ENCODE measurements around the gene MISP. TPM values are rescaled to one million over a fixed set of nuclear protein-coding genes. Genes with fewer than 3 reads are reported as not detected.

MISP gene
- total RNA-seq, 1 donor from 2014 or later = not detected

- H3K4me3 ChIP-seq = no peak overlapping the region
- TF ChIP-seq CTCF (IDR thresholded peaks at IDR 0.05) = no peak
- H3K9me3 ChIP-seq = peaks cover 3 to 11% of the 10 kb centered on the region in 2 donors
- DNase-seq (ENCODE audit: low spot score in 2 of 2) = no peak
- no peaks in the 10 kb centered on the region for H3K4me1 ChIP-seq
- H3K36me3 ChIP-seq = no peaks in the 10 kb centered on the region
- H3K27ac ChIP-seq = no peak overlapping the region
- peaks cover 3% of the 10 kb centered on the region for H3K27me3 ChIP-seq
- intact Hi-C loops (cut with DNase I) = no loop called here
These were observed 3.6 kb downstream of the MISP start for GRCh38 chr19:754530-754929.

- H3K27me3 ChIP-seq = peaks cover 3% of the 10 kb centered on the region
- DNase-seq (ENCODE audit: low spot score in 2 of 2) = no peak
- H3K9me3 ChIP-seq = peaks cover 3 to 11% of the 10 kb centered on the region in 2 donors
- intact Hi-C loops (cut with DNase I) = no loop called here
- H3K36me3 ChIP-seq = no peaks in the 10 kb centered on the region
- no peaks in the 10 kb centered on the region for H3K4me1 ChIP-seq
- TF ChIP-seq CTCF (IDR thresholded peaks at IDR 0.05) = no peak
- no peak overlapping the region for H3K27ac ChIP-seq
- no peak overlapping the region for H3K4me3 ChIP-seq
These were observed 4.2 kb downstream of the MISP start for GRCh38 chr19:755063-755462.

GRCh38 chr19:756236-756635 lies 5.3 kb downstream of the MISP start:
- no peaks in the 10 kb centered on the region for H3K4me1 ChIP-seq
- H3K4me3 ChIP-seq = no peak overlapping the region
- no peak overlapping the region for H3K27ac ChIP-seq
- H3K9me3 ChIP-seq = peaks cover 3 to 11% of the 10 kb centered on the region in 2 donors
- H3K36me3 ChIP-seq = no peaks in the 10 kb centered on the region
- intact Hi-C loops (cut with DNase I) = no loop called here
- no peak for DNase-seq (ENCODE audit: low spot score in 2 of 2)
- TF ChIP-seq CTCF (IDR thresholded peaks at IDR 0.05) = no peak
- peaks cover 3% of the 10 kb centered on the region for H3K27me3 ChIP-seq

- no peaks in the 10 kb centered on the region for H3K36me3 ChIP-seq
- intact Hi-C loops (cut with DNase I) = no loop called here
- no peaks in the 10 kb centered on the region for H3K4me1 ChIP-seq
- no peak overlapping the region for H3K4me3 ChIP-seq
- H3K27me3 ChIP-seq = no peaks in the 10 kb centered on the region
- no peak for DNase-seq (ENCODE audit: low spot score in 2 of 2)
- no peak for TF ChIP-seq CTCF (IDR thresholded peaks at IDR 0.05)
- peaks cover 3 to 11% of the 10 kb centered on the region in 2 donors for H3K9me3 ChIP-seq
- H3K27ac ChIP-seq = no peak overlapping the region
These were observed 6.1 kb downstream of the MISP start for GRCh38 chr19:756821-757688.

GRCh38 chr19:757811-758668 lies 7.1 kb downstream of the MISP start:
- no peak for TF ChIP-seq CTCF (IDR thresholded peaks at IDR 0.05)
- no peaks in the 10 kb centered on the region for H3K36me3 ChIP-seq
- H3K27ac ChIP-seq = no peak overlapping the region
- no peak overlapping the region for H3K4me3 ChIP-seq
- DNase-seq (ENCODE audit: low spot score in 2 of 2) = no peak
- no peaks in the 10 kb centered on the region for H3K4me1 ChIP-seq
- intact Hi-C loops (cut with DNase I) = no loop called here
- H3K9me3 ChIP-seq = peaks cover 3 to 11% of the 10 kb centered on the region in 2 donors
- H3K27me3 ChIP-seq = no peaks in the 10 kb centered on the region
